Nephron (organoid): ENCODE measurements around the gene CLDN2.

Experiments
- H3K27ac Mint-ChIP-seq, 3 experiments: 2 replicates each; pipeline ENCODE4 v1.8.0; 2020; ENCODE audit warnings: mixed read lengths in 3 of 3, mild to moderate bottlenecking in 2 of 3, moderate library complexity in 1 of 3
- H3K27me3 Mint-ChIP-seq: 2 replicates; pipeline ENCODE4 v1.8.0; 2021; ENCODE audit warnings: low read depth, mild to moderate bottlenecking, moderate library complexity, mixed read lengths
- H3K36me3 Mint-ChIP-seq: 2 replicates; pipeline ENCODE4 v1.8.0; 2020; ENCODE audit warnings: low read depth, mixed read lengths
- H3K4me1 Mint-ChIP-seq: 2 replicates; pipeline ENCODE4 v1.8.0; 2020; ENCODE audit warnings: mixed read lengths
- H3K4me3 Mint-ChIP-seq, 3 experiments: 2 replicates each; pipeline ENCODE4 v1.8.0; 2020; ENCODE audit warnings: mild to moderate bottlenecking in 3 of 3, mixed read lengths in 3 of 3, moderate library complexity in 2 of 3
- H3K9me3 Mint-ChIP-seq: 2 replicates; pipeline ENCODE4 v1.8.0; 2020; ENCODE audit warnings: mixed read lengths
- CTCF ChIP-seq, 3 experiments: fragments of 200-600 bp; sonication (generic); IDR thresholded peaks; one replicate each; pipeline ENCODE4 v1.5.0; 2021; ENCODE audit warnings: antibody characterized with exemption in 3 of 3; ENCODE audit not compliant: unreplicated experiment in 3 of 3

The CLDN2 gene

GRCh38 chrX:106905064-106905708, 15.0 kb upstream of the CLDN2 start:
- no peaks in the 10 kb centered on the region for H3K27me3 Mint-ChIP-seq
- no peaks in the 10 kb centered on the region for H3K36me3 Mint-ChIP-seq
- H3K4me3 Mint-ChIP-seq = no peak overlapping the region
- H3K27ac Mint-ChIP-seq = peak overlapping the region; percentile 64 to 90 (median 83)
- H3K4me1 Mint-ChIP-seq = peaks cover 38% of the 10 kb centered on the region
- no peak for TF ChIP-seq CTCF (IDR thresholded peaks at IDR 0.05; ENCODE audit: unreplicated experiment in 3 of 3)
- H3K9me3 Mint-ChIP-seq = peaks cover 7% of the 10 kb centered on the region

- no peaks in the 10 kb centered on the region for H3K36me3 Mint-ChIP-seq
- H3K4me3 Mint-ChIP-seq = no peak overlapping the region
- peaks cover 38% of the 10 kb centered on the region for H3K4me1 Mint-ChIP-seq
- peaks cover 7% of the 10 kb centered on the region for H3K9me3 Mint-ChIP-seq
- H3K27me3 Mint-ChIP-seq = peaks cover 2% of the 10 kb centered on the region
- no peak for TF ChIP-seq CTCF (IDR thresholded peaks at IDR 0.05; ENCODE audit: unreplicated experiment in 3 of 3)
- H3K27ac Mint-ChIP-seq = peak overlapping the region; percentile 64 to 90 (median 83)
These were observed 13.8 kb upstream of the CLDN2 start for GRCh38 chrX:106906361-106906760.

GRCh38 chrX:106912864-106913263, 7.3 kb upstream of the CLDN2 start:
- H3K27ac Mint-ChIP-seq = no peak overlapping the region
- H3K9me3 Mint-ChIP-seq = peaks cover 7% of the 10 kb centered on the region
- H3K36me3 Mint-ChIP-seq = no peaks in the 10 kb centered on the region
- TF ChIP-seq CTCF (IDR thresholded peaks at IDR 0.05; ENCODE audit: unreplicated experiment in 3 of 3) = no peak
- peaks cover 9% of the 10 kb centered on the region for H3K27me3 Mint-ChIP-seq
- no peak overlapping the region for H3K4me3 Mint-ChIP-seq
- peaks cover 8% of the 10 kb centered on the region for H3K4me1 Mint-ChIP-seq

- no peak overlapping the region for H3K27ac Mint-ChIP-seq
- H3K4me3 Mint-ChIP-seq = no peak overlapping the region
- H3K36me3 Mint-ChIP-seq = no peaks in the 10 kb centered on the region
- TF ChIP-seq CTCF (IDR thresholded peaks at IDR 0.05; ENCODE audit: unreplicated experiment in 3 of 3) = no peak
- H3K4me1 Mint-ChIP-seq = no peaks in the 10 kb centered on the region
- no peaks in the 10 kb centered on the region for H3K9me3 Mint-ChIP-seq
- H3K27me3 Mint-ChIP-seq = no peaks in the 10 kb centered on the region
These were observed 2.2 kb upstream of the CLDN2 start for GRCh38 chrX:106917830-106918500.

- H3K9me3 Mint-ChIP-seq = no peaks in the 10 kb centered on the region
- H3K27me3 Mint-ChIP-seq = no peaks in the 10 kb centered on the region
- no peaks in the 10 kb centered on the region for H3K36me3 Mint-ChIP-seq
- TF ChIP-seq CTCF (IDR thresholded peaks at IDR 0.05; ENCODE audit: unreplicated experiment in 3 of 3) = no peak
- H3K4me1 Mint-ChIP-seq = no peaks in the 10 kb centered on the region
- no peak overlapping the region for H3K4me3 Mint-ChIP-seq
- H3K27ac Mint-ChIP-seq = no peak overlapping the region
These were observed 1.4 kb downstream of the CLDN2 start for GRCh38 chrX:106921637-106922036.

- no peak overlapping the region for H3K4me3 Mint-ChIP-seq
- no peaks in the 10 kb centered on the region for H3K36me3 Mint-ChIP-seq
- H3K9me3 Mint-ChIP-seq = no peaks in the 10 kb centered on the region
- no peaks in the 10 kb centered on the region for H3K4me1 Mint-ChIP-seq
- TF ChIP-seq CTCF (IDR thresholded peaks at IDR 0.05; ENCODE audit: unreplicated experiment in 3 of 3) = no peak
- peaks cover 4% of the 10 kb centered on the region for H3K27me3 Mint-ChIP-seq
- no peak overlapping the region for H3K27ac Mint-ChIP-seq
These were observed 6.8 kb downstream of the CLDN2 start for GRCh38 chrX:106927023-106927422.
